ENCODE data around the gene RNF169.
A peak's percentile ranks its signal among the peaks of the same experiment; 100 is the strongest.
"Not testable (repeated sequence)": the region's sequence is repeated elsewhere in the genome, so short reads cannot be mapped to it uniquely, and the experiment has no call there.

RNF169 gene

GRCh38 chr11:74726547-74727182 lies 22.0 kb upstream of the RNF169 start:
- no peak overlapping the region for H3K4me3 ChIP-seq (ENCODE audit: low read depth, low read length)

GRCh38 chr11:74729397-74729796 lies 19.3 kb upstream of the RNF169 start:
- no peak overlapping the region for H3K4me3 ChIP-seq (ENCODE audit: low read depth, low read length)

- peak overlapping the region; percentile 44 for H3K4me3 ChIP-seq (ENCODE audit: low read depth, low read length)
These were observed 17.9 kb upstream of the RNF169 start for GRCh38 chr11:74730571-74731260.

GRCh38 chr11:74731301-74732094 lies 17.2 kb upstream of the RNF169 start, which contains the start of gene CHRDL2:
Gene CHRDL2, minus strand, starts transcription at chr11:74731426. Its CDS starts 538 bp downstream, at chr11:74730888.
- peak within 1 kb of the TSS; percentile 44 for H3K4me3 ChIP-seq (ENCODE audit: low read depth, low read length)

- no peak overlapping the region for H3K4me3 ChIP-seq (ENCODE audit: low read depth, low read length)
These were observed 14.1 kb upstream of the RNF169 start for GRCh38 chr11:74734559-74734925.

- no peak overlapping the region for H3K4me3 ChIP-seq (ENCODE audit: low read depth, low read length)
These were observed 13.2 kb upstream of the RNF169 start for GRCh38 chr11:74735365-74735928.

GRCh38 chr11:74736031-74736430 lies 12.6 kb upstream of the RNF169 start:
- H3K4me3 ChIP-seq (ENCODE audit: low read depth, low read length) = no peak overlapping the region

- H3K4me3 ChIP-seq (ENCODE audit: low read depth, low read length) = no peak overlapping the region
These were observed 8.9 kb upstream of the RNF169 start for GRCh38 chr11:74739546-74740270.

- H3K4me3 ChIP-seq (ENCODE audit: low read depth, low read length) = no peak overlapping the region
These were observed 6.6 kb upstream of the RNF169 start for GRCh38 chr11:74742070-74742469.

- no peak overlapping the region for H3K4me3 ChIP-seq (ENCODE audit: low read depth, low read length)
These were observed 5.0 kb upstream of the RNF169 start for GRCh38 chr11:74743640-74744039.

GRCh38 chr11:74744277-74744676 lies 4.4 kb upstream of the RNF169 start:
- no peak overlapping the region for H3K4me3 ChIP-seq (ENCODE audit: low read depth, low read length)

- no peak overlapping the region for H3K4me3 ChIP-seq (ENCODE audit: low read depth, low read length)
These were observed 1.8 kb upstream of the RNF169 start for GRCh38 chr11:74746868-74747267.

GRCh38 chr11:74749127-74749964 lies 697 bp downstream of the RNF169 start:
- H3K4me3 ChIP-seq (ENCODE audit: low read depth, low read length) = peak overlapping the region; percentile 65

GRCh38 chr11:74749965-74750296 lies 1.3 kb downstream of the RNF169 start:
- peak overlapping the region; percentile 65 for H3K4me3 ChIP-seq (ENCODE audit: low read depth, low read length)

GRCh38 chr11:74750598-74750997 lies 1.9 kb downstream of the RNF169 start:
- H3K4me3 ChIP-seq (ENCODE audit: low read depth, low read length) = not testable (repeated sequence)

- no peak overlapping the region for H3K4me3 ChIP-seq (ENCODE audit: low read depth, low read length)
These were observed 2.7 kb downstream of the RNF169 start for GRCh38 chr11:74751303-74751702.

- no peak overlapping the region for H3K4me3 ChIP-seq (ENCODE audit: low read depth, low read length)
These were observed 6.0 kb downstream of the RNF169 start for GRCh38 chr11:74754507-74755252.

- H3K4me3 ChIP-seq (ENCODE audit: low read depth, low read length) = no peak overlapping the region
These were observed 6.8 kb downstream of the RNF169 start for GRCh38 chr11:74755395-74755995.

GRCh38 chr11:74756571-74756970 lies 7.9 kb downstream of the RNF169 start:
- H3K4me3 ChIP-seq (ENCODE audit: low read depth, low read length) = no peak overlapping the region

Data from iPS-11a (cell line).